Renal cortical epithelial cell (primary cell): ENCODE data around the gene STC2. TPM values are rescaled to one million over a fixed set of nuclear protein-coding genes. Genes with fewer than 3 reads are reported as not detected.

Source experiments
- DNase-seq: peaks from one replicate; pipeline ENCODE4 v3.0.0-alpha.2; 2011; ENCODE audit warnings: low read depth
- total RNA-seq: library from RNA; depleted of rRNA; stranded (reverse); fragments of >200 nt; gene quantifications from 2 replicates; pipeline ENCODE4 v1.2.3, GENCODE V29; 2014

Gene STC2
- total RNA-seq, 1 donor from 2014 or later, result 41.0 TPM

DNA sequence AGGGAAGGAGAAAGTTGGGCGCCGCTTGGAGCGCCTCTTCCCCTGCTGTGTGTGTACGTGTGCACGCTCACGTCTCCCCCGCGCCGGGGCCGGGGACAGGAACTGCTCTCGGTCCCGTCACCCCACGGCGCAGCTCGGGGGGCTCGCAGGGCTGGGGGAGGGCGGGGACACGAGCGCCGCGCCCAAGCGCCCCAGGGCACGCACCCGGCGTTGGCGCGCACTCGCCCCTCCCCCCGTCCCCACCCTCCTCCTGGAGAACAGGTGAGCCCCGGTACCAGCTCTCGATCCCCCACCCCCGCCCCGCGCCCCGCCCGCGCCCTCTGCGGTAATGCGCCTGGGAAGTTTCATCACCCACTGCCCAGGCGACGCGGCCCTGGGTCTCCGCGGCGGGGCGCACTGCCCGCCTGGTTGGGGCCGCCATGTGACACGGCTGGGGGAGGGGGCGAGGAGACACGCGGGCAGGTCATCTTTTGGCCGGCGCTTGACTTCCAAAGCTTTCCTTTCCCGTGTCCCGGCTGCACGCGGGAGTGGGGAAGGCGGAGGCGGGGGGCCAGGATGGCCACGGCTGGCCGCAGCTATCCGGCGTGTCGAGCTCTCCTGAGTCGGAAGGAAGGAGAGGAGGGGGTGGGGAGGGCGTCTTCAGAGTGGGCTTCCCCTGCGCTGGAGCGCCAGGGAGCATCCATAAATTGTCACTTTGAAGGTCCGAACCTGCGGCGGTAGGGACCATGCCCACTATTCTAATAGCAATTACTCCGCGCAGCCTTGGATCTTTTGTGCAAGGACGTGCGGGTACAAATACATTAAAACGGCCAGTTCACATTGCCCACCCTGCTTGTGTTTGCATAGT is 1.5 kb upstream of the STC2 start:
- DNase-seq, result no peak

DNA sequence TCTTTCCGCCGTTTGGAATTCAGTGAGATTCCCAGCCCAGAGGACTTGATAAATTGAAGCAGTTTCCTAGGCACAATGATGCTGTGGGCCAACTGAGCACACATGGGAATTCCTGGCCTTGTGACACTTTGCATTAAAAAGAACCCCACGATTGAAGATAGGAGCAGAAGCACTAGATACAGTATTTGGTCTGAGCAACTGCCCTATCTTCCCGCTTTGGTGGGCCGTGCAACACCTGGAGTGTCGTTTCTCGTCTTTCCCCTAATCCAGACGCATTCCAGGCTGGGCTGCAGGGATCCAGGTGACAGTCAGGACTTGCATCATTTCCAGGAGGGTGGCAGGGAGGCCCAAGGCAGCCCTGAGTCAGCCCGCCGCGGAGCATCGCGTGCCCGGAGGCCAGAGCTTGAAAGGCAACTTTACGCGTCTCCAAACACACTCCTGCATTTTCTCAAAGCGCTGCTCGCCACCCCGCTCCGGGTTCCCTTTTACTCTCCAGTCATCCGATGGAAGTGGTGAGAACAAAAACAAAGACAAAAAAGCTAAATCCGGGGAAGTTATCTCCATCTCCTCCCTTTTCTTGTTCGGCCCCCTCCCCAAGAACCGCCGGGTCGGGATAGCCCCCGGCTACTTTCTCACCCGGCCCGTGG is 753 bp upstream of the STC2 start:
- peak; percentile 41 for DNase-seq

DNA sequence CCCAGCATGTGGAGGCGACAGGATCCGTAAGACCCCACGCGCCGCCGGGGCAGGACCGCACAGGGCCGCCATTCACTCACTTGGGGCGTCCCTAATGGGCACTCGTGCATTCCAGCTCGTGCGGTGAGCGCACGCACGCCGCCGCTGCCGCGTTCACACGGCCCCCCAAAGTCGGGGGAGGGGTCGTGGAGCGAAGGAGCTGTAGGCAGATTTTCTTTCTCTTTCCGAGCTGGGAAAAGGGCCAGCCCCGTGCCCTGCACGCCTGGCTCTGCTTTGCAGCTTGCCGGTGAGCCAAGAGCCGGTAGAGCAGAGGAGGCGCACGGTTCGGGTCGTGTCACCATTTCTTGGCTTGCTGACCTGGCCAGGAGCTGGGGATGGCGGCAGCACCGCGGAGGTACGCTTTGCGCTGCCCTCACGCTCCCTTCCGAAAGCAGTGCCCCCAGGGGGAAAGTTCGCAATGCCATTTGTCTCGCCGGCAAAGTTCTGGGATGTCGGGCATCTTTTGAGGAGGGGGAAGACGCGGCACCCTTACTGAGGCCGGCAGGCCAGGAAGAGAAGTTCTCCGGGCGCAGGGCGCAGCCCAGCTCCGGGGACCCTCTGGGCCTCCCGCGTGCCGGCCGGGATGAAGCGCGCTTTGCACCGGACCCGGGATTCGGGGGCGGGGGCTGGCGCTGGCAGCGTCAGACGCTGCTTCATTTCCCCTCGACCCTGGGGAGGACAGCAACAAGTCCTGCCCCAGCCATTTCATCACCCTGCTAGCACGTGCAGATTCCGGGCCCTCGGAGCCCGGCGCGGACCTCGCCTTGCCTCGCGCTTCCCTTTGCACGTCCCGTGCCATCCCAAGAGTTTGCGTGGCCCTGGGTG is 898 bp downstream of the STC2 start:
- DNase-seq, result no peak

DNA sequence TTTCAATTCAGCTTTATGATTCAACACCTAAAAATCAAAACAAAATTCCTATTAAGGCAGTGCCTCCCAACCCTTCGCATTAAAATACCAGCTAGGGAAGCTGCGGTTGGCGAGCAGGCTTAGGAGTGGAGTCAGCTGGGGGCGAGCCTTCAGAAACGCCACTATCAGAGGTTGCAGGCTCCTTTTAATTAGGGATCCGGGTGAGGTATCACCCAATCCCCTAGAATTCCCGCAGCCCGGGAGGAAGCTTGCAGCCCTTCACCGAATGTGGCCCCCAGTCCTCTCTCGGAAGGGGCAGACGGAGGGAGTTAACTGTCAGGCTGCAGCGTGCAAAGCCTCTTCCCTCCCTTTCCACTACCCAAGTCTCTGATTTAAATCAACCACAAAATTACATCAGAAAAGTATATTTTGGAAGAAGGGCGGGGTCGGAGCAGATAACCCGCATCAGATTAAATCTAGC is 1.7 kb downstream of the STC2 start:
- DNase-seq, result peak; percentile 77

DNA sequence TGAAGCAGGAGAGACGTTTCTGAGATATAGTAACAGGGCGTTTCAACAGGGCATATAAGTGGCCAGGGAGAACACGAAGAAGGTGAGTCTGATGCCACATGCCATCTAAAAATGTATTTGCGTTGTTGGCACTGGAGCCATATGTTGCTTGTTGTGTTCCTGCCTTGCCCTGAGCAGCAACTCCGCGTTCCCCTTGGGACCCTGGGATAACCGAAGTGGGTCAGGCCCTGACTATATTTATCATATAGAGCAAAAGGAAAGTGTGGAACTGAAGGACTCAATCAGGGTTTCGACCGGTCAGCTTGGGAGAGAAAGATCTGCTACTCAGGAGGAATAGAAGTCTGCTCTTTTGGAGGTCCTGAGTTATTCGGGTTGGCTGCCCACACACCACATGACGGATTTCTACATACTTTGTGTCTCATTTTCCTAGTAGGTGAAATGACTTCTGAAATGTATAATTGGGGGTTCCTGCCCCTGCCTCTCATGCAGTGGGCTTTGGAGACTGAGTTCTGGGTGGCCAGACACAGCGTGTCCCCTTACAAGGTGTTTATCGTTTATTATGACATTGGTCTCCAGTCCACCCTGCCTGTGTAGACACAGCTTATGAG is 3.0 kb downstream of the STC2 start:
- no peak for DNase-seq

DNA sequence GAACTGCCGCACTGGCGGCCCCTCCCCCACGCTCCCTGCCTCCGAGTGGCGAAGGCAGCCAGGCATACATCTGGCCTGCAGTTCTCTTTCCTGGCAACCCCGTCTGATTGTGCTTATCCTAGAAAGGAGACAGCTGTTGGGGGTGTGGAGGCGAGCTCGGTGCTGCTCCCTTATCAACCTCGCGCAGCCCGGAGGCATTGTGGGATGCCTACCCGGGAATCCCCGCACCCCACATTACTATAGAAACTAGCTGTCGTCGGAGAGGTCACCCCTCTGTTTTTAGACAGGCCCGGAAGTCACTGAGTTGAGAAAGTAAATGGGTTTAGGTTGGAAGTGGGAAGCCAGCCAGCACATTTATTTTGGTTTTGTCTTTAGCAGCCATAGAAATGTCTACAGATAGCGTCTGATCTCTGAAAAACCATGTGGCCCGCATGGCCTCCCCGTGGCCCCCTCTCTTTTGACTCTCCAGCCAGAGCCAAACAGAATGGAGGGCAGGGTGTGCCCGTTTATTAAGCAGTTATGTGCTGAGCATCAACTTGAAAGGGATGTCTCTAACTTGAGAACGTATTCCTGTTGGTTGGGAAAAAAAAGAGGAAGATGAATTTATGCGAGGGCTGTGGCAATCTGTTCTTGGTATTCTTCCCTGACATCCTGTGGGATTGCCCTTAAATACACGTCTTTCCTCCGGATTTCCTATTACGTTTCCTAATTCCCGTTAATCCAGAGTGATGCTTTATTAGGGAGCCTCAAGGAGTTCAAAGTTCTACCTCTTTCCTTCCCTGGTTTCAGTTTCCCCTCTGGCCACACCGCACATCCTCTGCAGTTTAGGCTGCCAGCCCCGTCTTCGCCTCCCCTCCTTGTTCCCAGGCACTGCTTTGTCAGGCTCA is 3.9 kb downstream of the STC2 start:
- peak; percentile 45 for DNase-seq

DNA sequence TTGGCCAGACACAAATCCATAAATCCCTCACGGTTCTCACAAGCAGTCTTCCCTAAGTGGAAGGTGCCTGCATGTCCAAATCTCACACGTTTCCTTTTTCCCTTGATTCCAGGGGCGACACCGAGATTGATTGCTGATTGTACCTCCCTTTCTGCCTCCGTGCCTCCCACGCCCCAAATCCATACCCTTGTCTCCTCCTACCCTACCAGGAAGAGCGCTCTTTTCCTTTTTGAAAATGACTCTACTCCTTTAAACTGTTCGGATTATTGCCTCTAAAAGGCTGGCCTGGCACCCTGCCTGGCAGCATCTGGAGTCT is 4.5 kb downstream of the STC2 start:
- DNase-seq, result no peak

DNA sequence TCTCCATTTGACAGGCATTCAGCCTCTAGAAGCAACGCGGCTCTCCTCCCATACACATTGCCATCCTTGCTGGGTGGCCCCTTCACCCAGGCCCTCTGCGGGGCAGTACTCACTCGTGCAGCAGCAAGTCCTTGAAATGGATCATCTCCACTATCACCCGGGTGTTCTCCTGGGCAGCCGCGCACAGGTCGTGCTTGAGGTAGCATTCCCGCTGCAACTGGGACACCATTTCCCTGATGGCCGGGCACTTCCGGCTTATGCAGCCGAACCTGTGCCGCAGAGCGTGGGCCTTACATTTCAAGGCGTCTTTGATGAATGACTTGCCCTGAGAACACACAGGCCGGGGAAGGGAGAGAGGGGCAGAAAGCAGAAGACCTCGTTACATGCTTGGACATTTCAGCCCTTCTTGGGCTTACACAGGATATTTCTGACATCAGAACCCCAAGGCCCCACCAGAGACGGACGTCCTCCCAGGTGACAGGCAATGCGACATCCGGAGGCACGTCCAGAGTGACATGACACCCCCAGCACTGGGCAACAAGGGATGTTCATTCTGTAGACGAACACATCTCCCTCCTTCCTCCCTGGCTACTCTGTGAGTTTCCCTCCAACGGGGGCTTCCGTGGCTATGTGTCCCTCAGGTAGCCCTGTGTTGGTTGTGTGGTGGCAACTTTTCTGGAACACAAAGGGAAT is 5.0 kb downstream of the STC2 start:
- no peak for DNase-seq

DNA sequence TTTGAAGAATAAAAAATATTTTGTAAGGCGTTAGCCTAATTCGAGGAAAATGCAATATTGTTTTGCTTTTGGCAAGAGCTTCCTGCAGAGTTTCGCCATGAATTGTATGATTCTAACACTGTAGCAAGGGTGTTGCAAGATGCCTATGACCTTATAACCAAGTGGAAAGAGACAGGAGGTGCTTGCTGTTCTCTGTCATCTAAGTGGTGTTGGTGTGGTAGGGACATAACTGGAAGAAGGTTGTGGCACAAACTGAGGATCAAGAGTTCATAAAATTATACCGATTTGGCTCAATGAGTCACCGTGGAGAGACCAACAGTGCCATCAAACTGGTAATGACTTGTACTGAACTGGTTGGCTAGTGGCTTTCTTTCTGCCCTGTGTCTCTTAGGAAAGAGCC is 6.3 kb downstream of the STC2 start:
- no peak for DNase-seq

DNA sequence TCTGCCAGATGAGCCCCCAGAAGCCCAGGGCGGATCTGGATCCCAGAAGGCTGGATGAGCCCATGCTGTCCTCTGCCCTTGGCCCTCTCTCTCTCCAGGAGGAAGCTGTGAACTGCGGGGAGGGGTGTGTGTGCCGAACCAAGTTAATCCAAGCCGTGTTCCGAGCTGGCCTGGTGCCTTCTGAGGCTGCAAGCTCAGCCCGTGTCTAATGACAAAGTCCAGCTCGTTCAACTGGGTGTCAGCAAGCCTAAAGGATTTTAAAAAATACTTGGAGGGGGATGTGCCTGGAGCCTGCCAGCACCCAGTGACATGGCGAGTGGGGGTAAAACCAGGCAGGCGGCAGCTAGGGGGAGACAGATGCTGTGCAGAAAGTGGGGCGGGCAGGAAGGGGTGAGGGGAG is 8.0 kb downstream of the STC2 start:
- no peak for DNase-seq

DNA sequence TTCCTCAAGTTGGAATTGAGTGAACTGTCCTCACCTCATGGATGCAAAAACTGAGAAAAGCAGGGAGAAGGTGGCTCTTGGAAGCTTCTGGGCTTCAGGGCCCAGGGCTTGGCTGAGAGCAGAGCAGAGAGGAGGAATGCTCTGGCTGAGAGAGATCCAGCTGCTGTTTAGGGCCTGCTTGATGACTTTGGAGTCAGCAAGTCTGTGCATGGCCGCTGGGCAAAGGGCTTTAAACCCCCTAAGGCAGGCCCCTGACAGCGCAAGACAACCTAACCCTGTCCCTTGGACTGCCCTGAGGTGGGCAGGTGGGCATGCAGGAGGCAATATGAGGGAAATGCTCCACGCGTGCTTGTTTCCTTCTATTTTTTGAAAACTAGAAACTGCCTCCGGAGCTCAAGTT is 8.6 kb downstream of the STC2 start:
- no peak for DNase-seq

DNA sequence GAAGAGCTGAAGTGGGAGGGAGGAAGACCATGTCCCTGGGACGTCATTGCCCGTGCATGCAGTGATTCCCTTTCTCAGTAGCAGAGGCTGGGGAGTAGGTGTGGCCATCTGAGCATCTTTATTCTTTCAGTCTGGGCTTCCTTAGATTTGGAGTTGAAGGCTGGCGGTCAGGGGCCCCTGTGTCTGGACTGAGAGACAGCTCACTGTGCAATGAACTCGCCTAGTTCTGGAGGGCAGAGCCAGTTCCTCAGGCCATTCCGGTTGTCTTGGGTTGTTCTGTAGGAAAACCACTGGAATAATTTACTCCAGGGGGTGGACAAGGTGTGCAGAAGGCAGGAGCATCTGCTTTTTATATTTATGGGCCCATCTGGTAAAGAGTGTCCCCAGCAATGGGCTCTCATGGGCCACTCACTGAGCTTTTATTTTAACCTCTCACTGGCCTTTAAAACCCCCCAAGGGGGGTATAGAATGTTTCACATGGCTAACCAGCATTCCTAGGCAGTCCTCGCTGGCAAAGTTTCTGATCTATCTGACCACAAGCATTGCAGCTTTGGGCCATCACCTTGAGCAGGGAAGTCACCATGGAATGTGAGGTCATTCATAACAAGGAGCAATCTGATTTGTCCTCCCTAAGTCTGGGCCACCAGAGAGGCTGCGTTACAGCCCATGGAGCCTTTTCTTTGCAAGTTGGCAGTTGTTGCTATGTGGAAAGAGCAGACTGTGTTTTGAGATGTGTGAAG is 9.2 kb downstream of the STC2 start:
- DNase-seq, result peak; percentile 61

DNA sequence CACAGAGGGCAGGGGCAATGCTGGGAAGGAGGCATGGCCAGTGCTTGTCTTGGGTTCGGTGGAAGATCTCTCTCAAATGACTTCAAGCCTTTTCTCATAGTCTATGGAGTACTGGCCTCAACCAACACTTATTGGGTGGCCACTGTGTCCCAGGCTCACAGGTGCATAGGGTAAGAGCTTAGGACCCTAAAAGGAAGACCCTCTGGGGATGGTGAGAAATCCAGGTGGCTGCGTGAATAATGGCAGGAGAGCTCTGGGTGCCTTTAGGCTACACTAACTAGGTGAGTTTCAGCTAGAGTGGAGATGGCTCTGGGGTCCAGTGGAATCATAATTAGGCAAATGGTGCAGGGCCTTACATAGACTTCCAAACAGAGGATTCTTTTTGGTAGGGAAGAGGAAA is 9.9 kb downstream of the STC2 start:
- DNase-seq, result no peak

DNA sequence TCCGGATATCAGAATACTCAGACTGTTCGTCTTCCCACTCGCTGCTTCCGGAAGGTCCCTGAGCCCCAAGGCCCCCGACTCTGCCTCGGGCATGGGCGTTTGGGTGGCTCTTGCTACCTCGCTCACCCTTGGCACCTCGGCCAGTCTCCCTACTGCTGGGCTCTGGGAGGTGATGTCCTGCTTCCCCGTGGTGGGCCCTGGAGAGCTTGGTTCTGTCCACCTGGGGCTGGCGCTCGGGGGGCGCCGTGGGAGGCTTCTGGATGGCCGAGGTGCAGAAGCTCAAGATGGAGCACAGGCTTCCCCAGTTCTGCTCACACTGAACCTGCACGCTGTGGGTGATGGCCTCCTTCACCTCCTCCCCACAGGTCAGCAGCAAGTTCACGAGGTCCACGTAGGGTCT is 10.4 kb downstream of the STC2 start:
- DNase-seq, result no peak

DNA sequence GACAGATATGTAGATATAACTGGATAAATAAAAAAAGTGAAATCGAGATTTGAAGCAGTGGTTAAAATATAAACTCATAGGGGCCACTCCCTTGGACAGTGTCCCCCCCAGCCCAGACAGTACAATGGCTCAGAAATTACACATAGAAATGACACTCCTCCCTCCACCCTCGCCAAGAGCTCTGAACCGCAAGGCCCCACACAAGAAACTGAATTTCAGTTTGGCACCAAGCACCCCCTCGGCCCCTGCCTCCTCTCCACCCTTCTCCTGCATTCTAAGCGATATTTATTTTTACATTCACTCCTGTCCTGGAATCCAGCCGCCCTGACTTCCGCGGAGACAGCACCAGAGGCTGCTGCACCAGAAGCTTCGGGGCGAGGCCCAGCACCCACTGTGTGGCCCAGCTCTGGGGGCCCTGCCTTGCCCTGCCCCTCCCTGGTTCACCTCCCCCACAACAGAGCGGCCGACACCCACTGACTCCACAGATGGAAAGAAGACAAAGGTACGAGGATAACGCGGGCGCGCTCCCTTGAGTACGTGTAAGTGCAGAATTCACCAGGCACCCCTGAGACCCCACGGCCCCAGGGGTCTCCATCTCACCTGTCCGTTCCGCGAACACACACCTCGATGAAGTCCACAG is 11.0 kb downstream of the STC2 start:
- no peak for DNase-seq

DNA sequence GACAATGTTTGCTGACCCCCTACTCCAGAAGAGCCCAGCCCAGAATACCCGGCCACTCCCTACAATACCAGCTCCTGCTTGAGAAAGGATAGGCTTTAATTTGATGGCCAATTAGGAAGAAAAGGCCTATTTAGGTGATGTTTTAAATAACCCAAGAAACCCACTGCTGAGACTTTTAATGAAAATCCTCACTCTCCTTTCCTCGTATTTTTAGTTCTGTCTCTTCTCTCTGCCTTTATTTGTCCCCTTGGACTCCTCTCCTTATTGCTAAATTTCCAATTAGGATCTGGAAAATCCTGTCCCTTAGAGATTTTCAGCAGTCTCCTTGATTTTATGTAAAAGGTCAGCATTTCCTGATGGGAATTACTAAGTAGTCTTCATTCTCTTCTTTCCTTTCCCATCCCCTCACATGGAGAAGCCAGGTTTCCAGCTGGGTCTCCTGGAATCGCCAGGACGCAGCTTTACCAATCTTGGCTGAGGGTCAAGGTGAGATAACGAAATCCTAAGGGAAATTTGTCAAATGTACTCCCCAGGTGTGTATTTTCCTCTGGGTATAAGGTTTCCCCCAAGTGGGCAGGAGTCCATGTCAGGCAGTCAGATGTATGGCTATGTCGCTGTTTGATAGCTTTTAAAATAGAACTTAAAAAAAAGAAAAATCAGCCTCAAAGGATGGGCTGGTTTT is 11.7 kb downstream of the STC2 start:
- DNase-seq, result no peak

DNA sequence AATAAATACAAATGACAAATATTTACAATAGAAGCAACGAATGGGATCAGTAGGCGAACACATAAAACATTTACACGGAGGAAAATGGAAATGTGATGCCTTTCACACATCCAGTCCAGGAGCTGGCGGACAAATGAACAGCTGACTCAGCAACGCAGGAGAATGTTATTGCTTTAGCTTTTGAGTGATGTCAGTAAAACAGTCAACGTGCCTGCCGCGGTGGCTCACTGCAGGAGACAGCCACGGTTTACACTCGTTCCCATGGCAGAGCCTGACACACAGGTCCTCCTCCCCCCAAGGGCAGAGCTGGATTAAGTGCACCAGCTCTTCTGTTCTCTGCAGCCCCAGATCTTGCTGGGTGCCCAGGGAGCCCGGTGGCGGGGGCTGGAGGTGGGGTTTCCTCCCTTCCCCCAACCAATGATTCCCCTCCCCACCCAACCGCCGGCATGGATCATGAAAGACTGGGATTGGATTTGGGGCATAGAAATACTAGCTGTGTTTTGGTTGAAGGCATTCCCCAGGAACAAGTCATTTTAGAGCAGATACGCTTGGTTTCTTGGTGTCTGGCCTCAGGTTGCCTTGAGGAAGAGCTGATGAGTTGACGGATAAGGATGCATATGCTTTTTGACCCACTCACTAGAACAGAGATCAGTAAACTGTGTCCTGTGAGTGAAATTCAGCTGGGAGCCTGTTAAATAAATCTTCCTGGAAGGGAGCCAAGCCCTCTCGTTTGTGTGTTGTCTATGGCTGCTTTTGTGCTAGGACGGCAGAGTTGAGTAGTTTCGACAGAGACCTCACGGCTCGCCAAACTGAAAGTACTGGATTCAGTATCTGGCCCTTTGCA is 12.5 kb downstream of the STC2 start:
- peak; percentile 92 for DNase-seq
